ENCODE data around the gene CUX1.
"Not testable (repeated sequence)": the region's sequence is repeated elsewhere in the genome, so short reads cannot be mapped to it uniquely, and the experiment has no call there.

Gene CUX1

GRCh38 chr7:101814081-101814990 lies 3.1 kb upstream of the CUX1 start:
- Histone ChIP-seq H3K4me1 (ENCODE audit: insufficient read depth, low read length) (peaks cover 13% of the 10 kb centered on the region), H3K36me3 (ENCODE audit: insufficient read depth, low read length) (no peaks in the 10 kb centered on the region), H3K9me3 (ENCODE audit: control insufficient read depth, insufficient read depth, low read length) (no peaks in the 10 kb centered on the region), H3K9ac (ENCODE audit: low read depth, low read length) (peak overlapping the region; percentile 81)

DNA sequence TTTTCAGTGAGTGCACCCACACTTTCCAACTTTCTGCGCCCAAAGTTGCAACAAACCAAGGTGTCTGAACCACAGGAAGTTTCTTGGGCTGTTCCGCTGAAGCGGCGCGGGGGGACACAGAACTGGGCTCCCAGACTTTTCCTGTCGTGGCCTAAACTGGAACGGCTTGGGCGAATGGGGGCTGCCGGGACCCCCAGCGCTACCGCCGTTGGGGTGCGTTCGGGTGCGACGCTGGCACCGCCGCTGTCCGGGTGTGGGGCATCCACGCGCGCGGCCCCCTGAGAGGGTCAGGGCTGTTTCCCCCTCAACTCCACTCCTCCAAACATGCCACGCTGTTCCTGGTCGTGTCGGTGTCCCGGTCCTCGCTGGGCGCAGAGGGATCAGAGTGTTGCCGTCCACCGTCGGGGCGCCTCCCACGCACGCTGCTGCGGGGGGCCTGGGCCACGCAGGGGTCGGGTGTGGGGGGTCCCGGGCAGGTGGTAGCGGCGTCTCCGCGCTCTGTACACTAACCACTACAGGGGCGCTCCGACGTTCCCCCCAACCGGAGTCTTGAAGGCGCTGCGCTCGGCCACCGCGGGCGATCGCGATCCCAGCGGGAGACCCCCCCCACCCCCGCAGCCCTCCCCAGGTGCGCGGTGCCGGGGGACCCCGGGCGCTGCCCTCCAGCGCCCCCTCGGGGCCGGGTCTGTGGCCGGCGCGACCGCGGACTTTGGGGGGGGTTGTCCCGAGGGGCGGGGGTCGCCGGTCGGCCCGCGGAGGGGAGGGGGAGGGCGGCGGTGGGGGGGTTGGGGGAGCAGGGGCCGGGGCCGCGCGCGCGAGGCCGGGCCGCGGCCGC lies 2.2 kb upstream of the CUX1 start:
- Histone ChIP-seq H3K9me3 (ENCODE audit: control insufficient read depth, insufficient read depth, low read length) (no peaks in the 10 kb centered on the region), H3K36me3 (ENCODE audit: insufficient read depth, low read length) (no peaks in the 10 kb centered on the region; the same call in 1 of the 2 replicates), H3K9ac (ENCODE audit: low read depth, low read length) (peak overlapping the region; percentile 81), H3K4me1 (ENCODE audit: insufficient read depth, low read length) (peaks cover 22% of the 10 kb centered on the region)

DNA sequence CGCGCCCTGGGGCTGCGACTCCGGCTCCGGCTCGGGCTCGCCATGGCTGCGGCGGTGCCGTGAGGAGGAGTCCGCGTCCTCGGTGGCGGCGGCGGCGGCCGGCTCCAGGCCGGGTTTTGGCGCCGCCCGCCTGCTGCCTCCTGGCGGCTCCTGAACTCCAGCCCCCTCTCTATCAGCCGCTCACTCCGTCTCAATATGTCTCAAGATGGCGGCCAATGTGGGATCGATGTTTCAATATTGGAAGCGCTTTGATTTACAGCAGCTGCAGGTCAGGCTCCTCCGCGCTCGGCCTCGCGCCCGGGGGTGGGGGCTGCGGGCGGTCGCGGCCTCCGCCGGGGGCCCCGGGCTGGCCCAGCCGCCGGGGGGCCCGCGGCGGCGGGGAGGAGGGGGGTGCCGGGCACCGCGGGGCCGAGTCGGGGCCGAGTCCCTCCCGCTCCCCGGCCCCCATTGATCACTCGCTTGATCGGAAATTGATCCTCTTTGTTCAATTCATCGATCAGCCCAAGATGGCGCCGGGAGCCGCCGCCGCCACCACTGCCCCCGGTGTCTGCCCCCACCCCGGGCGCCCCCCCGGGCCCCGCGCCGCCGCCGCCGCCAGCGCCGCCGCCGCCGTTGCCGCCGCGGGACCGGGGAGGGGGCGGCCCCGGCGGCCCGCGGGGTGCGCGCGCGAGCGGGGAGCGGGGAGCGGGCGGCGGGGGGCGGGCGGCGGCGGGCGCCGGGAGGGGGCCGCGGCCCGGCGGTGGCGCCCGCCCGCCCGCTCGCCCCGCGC lies 1.4 kb upstream of the CUX1 start:
- no peaks in the 10 kb centered on the region for H3K9me3 ChIP-seq (ENCODE audit: control insufficient read depth, insufficient read depth, low read length)
- peaks cover 30% of the 10 kb centered on the region for H3K4me1 ChIP-seq (ENCODE audit: insufficient read depth, low read length)
- H3K9ac ChIP-seq (ENCODE audit: low read depth, low read length): peak overlapping the region; percentile 65
- no peaks in the 10 kb centered on the region; the same call in 1 of the 2 replicates for H3K36me3 ChIP-seq (ENCODE audit: insufficient read depth, low read length)

DNA sequence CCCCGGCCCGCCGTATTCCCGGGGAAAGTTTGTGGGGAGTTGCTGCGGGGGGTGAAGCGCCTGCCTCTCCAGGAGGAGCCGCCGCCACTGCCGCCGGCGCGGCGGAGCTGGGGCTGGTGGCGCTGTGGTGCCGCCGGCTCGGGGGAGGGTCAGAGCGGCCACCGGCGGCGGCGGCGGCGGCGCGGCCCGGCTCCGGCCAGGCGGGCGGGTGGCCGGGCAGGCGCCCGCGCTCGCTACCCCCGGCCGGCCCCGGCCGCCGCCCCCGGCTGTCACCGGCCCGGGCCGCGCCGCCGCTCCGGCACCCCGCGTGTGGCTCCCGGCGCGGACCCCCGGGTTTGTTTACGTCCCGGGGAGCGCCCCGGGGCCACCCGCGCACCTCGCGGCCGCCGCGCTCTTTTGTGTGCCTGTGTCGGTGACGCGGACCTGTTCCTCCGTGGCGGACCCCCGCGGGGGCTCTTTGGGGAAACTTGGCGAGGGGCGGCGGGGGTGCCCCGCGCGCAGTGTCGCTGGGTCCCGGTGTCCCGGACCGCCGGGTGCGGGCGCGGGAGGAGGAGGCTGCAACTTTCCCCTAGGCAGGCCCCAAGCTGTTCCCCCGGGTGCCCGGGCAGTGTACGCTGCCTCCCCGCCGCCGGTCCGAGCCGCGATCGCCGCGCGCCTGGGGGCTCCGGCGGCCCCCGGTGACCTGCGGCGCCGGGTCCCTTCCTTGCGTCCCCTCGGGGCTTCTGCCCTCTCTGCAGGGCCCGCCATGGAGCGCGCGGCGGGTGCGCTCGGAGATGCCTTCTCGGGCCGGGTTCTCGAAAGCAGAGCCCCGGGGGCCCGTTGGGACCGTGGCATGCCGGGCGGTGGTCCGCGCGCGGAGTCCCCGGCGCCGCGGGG lies 593 bp upstream of the CUX1 start:
- Histone ChIP-seq H3K36me3 (ENCODE audit: insufficient read depth, low read length) (no peaks in the 10 kb centered on the region; the same call in 1 of the 2 replicates), H3K4me1 (ENCODE audit: insufficient read depth, low read length) (peaks cover 31% of the 10 kb centered on the region), H3K9ac (ENCODE audit: low read depth, low read length) (peak overlapping the region; percentile 65), H3K9me3 (ENCODE audit: control insufficient read depth, insufficient read depth, low read length) (no peaks in the 10 kb centered on the region)

- Histone ChIP-seq H3K9ac (ENCODE audit: low read depth, low read length) (peak overlapping the region; percentile 65; the same call in 1 of the 2 replicates), H3K4me1 (ENCODE audit: insufficient read depth, low read length) (peaks cover 36% of the 10 kb centered on the region), H3K36me3 (ENCODE audit: insufficient read depth, low read length) (no peaks in the 10 kb centered on the region; the same call in 1 of the 2 replicates), H3K9me3 (ENCODE audit: control insufficient read depth, insufficient read depth, low read length) (no peaks in the 10 kb centered on the region)
Observed at GRCh38 chr7:101818287-101819071, 1.1 kb downstream of the CUX1 start.

DNA sequence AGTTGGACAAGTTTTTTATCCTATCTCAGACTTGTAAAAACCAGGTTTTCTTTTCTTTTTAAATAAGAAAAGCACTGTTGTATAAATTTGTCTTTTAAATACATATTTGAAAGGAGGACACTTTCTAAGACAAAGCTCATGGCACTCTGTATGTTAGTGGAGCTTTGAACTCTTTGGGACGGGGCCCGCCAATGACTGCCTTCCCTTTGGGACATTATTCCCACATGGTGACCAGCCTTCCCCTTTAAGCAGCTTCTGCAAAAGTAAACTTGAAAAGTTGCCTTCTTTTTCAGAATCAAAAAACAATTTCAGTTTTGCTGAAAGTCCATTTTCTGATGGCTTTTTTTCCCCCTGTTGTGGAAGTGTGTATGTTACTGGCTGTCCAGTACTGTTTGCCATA lies 1.8 kb downstream of the CUX1 start:
- Histone ChIP-seq H3K36me3 (ENCODE audit: insufficient read depth, low read length) (no peaks in the 10 kb centered on the region; the same call in 1 of the 2 replicates), H3K9me3 (ENCODE audit: control insufficient read depth, insufficient read depth, low read length) (no peaks in the 10 kb centered on the region), H3K4me1 (ENCODE audit: insufficient read depth, low read length) (peaks cover 36% of the 10 kb centered on the region), H3K9ac (ENCODE audit: low read depth, low read length) (no peak overlapping the region)

DNA sequence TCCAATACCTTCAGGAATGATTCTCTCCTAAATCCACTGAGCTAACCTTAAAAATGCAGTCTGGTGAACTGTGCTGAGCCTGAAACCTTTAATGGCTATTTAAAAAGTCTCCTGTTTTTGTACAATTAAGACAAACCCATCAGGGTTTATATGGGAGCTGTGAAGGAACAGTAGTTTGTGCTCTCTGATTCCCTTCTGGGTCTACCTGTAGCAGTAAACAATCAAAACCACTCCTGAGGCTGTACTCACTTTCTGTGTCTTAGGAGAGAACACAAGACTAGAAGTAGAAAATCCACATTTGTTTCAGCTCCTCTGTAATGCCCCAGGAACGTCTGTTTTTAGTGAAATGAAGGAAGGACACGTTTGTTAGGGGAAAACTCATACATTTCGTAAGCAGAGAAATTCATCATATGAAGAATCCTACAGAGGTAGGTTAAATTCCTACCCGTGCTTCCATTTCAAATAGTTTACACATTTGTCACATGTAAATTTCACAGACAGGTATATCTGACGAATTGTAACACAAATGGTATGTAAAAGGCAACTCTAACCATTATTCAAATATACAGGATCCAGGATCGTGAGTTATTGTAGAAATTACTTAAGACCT lies 2.6 kb downstream of the CUX1 start:
- Histone ChIP-seq H3K36me3 (ENCODE audit: insufficient read depth, low read length) (no peaks in the 10 kb centered on the region; the same call in 1 of the 2 replicates), H3K9ac (ENCODE audit: low read depth, low read length) (no peak overlapping the region), H3K9me3 (ENCODE audit: control insufficient read depth, insufficient read depth, low read length) (no peaks in the 10 kb centered on the region), H3K4me1 (ENCODE audit: insufficient read depth, low read length) (peaks cover 42% of the 10 kb centered on the region)

DNA sequence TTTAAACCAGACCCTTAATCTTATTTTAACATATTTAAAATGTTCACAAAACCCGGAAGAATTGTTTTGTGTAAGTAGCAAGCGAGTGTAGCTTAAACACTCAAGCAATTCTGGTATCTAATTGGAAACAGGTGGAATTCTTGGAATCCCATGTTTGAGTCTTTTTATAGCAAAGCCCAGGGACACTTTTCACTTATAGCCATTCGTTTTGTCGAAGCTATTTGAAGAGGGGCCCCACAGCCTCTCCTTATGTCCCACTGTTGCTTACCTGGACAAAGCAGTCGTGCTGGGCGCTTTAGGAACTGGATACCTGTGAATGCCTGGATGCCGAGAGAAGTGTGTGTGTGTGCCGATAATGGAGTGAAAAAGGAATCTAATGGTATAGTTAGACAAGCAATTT lies 3.3 kb downstream of the CUX1 start:
- H3K9me3 ChIP-seq (ENCODE audit: control insufficient read depth, insufficient read depth, low read length): no peaks in the 10 kb centered on the region
- H3K9ac ChIP-seq (ENCODE audit: low read depth, low read length): no peak overlapping the region
- H3K4me1 ChIP-seq (ENCODE audit: insufficient read depth, low read length): peaks cover 46% of the 10 kb centered on the region
- no peaks in the 10 kb centered on the region; the same call in 1 of the 2 replicates for H3K36me3 ChIP-seq (ENCODE audit: insufficient read depth, low read length)

- not testable (repeated sequence) for H3K9ac ChIP-seq (ENCODE audit: low read depth, low read length); H3K36me3 ChIP-seq (ENCODE audit: insufficient read depth, low read length); H3K9me3 ChIP-seq (ENCODE audit: control insufficient read depth, insufficient read depth, low read length)
- peaks cover 49% of the 10 kb centered on the region for H3K4me1 ChIP-seq (ENCODE audit: insufficient read depth, low read length)
Observed at GRCh38 chr7:101822632-101823031, 5.2 kb downstream of the CUX1 start.

DNA sequence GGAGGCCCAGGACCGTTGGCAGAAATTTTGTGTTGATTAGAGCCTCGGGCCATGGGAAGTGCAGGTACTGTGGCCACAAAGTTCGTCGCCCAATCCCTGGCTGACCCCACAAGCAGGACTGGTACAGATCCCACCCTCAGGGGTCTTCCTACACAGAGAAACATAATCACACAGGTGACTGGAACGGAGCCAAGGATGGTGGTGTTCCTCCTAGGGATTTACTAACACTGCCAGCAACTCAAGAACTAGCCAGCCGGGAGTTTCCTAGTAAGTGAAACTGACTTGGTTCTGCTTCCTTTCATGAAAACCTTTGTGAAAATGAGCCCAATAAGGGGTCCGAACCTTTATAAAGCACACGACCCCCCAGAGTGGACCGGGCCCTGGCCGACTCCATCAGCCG lies 5.7 kb downstream of the CUX1 start:
- Histone ChIP-seq H3K4me1 (ENCODE audit: insufficient read depth, low read length) (peaks cover 48% of the 10 kb centered on the region), H3K36me3 (ENCODE audit: insufficient read depth, low read length) (no peaks in the 10 kb centered on the region; the same call in 1 of the 2 replicates), H3K9ac (ENCODE audit: low read depth, low read length) (no peak overlapping the region), H3K9me3 (ENCODE audit: control insufficient read depth, insufficient read depth, low read length) (no peaks in the 10 kb centered on the region)

DNA sequence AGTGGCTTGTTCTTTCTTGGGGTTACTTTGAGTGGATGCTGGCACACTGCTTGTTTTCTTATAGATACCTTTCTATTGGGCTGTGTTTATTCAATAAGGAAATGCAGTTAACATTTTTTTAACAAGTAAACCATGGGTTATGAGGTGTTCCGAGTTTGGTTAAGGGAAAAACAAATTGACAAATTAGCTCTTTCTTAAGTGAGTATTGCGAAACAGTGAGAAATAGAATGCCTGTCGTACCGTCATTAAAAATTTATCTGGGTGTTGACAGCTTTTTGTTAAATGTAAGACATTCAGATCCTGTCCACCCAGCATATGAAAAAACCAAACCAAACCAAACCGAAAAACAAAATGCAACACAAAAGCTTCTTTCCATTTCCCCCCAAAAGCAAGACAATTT lies 6.2 kb downstream of the CUX1 start:
- Histone ChIP-seq H3K4me1 (ENCODE audit: insufficient read depth, low read length) (peaks cover 47% of the 10 kb centered on the region), H3K9me3 (ENCODE audit: control insufficient read depth, insufficient read depth, low read length) (no peaks in the 10 kb centered on the region), H3K9ac (ENCODE audit: low read depth, low read length) (no peak overlapping the region), H3K36me3 (ENCODE audit: insufficient read depth, low read length) (no peaks in the 10 kb centered on the region; the same call in 1 of the 2 replicates)

DNA sequence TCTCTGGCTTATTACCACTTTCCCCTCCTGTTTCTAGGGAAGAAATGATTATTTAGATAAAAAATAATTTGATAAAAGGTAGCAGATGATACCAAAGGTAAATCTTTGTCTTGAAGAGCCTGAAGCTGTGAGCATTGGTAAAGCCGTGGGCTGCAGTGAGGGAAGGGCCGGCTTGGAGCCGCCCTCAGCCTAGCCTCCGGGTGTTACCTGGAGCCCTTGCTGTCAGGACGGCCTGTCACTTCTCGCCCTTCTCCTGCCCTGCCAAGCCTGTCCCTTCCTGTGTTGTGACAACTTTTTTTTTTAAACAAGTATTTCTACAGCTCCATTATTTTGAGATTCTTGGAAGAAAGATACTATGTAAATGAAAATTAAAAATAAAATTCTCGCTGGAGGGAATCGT lies 7.0 kb downstream of the CUX1 start:
- Histone ChIP-seq H3K9ac (ENCODE audit: low read depth, low read length) (no peak overlapping the region), H3K36me3 (ENCODE audit: insufficient read depth, low read length) (no peaks in the 10 kb centered on the region; the same call in 1 of the 2 replicates), H3K4me1 (ENCODE audit: insufficient read depth, low read length) (peaks cover 38% of the 10 kb centered on the region), H3K9me3 (ENCODE audit: control insufficient read depth, insufficient read depth, low read length) (no peaks in the 10 kb centered on the region)
